GM12892 (cell line): ENCODE data around the gene IGLON5.

Experiments
- DNase-seq: peaks from one replicate; pipeline ENCODE4 v3.0.0; 2011; ENCODE audit not compliant: insufficient read length
- FAIRE-seq: peaks from 2 replicates; lab custom pipeline; 2011; peaks lifted over from hg19 to GRCh38; lab: Jason Lieb, UNC
- POLR2A ChIP-seq: IDR thresholded peaks from 2 replicates; pipeline ENCODE4 v1.6.1; 2011; ENCODE audit warnings: low read depth, low read length, control low read depth
- POLR2AphosphoS5 ChIP-seq: IDR thresholded peaks from 2 replicates; pipeline ENCODE4 v1.6.1; 2011; ENCODE audit warnings: low read depth, low read length, control low read depth
- TAF1 ChIP-seq: IDR thresholded peaks from 2 replicates; pipeline ENCODE4 v1.6.1; 2011; ENCODE audit warnings: low read depth, mild to moderate bottlenecking, control low read depth, low read length, borderline replicate concordance

Gene IGLON5

DNA sequence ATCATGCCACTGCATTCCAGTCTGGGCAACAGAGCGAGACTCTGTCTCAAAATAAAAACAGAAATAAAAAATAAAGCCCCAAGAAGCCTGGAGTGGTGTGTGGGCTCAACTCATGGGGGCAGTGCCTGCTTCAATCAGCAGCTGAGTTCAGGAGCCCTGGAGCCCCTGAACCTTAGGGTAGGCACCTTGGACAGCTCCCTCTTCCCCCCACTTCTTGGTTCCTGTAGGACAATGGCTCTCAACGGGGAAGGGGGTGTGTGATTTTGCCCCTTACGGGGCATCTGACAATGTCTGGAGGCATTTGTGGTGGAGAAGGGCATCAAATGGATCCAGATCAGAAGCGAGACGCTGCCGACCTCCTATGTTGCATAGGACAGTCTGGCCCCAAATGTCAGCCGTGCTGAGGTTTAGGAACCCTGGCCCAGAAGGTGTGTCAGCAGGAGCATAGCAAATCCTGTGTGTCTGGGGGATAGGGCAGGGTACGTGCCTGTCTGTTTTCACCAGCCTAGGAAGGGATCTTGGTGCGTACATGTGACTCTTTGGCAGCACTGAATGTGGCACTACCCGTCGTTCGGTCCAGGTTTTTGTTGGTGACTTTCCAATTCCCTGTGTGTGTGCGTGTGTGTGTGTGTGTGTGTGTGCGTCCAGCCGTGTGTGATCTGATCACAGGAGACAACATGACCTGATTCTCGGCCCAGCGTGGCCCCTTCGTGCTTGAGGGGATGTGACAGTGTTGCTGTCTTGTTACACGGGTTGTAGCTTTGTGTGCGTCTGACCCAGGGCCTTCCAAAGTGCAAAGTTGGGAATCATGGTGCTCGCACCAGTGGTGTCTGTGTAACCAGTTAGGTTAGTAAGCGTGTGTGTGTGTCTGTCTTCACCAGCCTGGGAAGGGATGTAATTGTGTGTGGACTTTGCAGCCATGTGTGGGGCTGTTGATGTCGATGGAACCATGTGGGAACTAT, 7.5 kb downstream of the IGLON5 start:
- FAIRE-seq (no peak), DNase-seq (no peak)
- TF ChIP-seq TAF1 (no peak), POLR2AphosphoS5 (no peak), POLR2A (no peak)

DNA sequence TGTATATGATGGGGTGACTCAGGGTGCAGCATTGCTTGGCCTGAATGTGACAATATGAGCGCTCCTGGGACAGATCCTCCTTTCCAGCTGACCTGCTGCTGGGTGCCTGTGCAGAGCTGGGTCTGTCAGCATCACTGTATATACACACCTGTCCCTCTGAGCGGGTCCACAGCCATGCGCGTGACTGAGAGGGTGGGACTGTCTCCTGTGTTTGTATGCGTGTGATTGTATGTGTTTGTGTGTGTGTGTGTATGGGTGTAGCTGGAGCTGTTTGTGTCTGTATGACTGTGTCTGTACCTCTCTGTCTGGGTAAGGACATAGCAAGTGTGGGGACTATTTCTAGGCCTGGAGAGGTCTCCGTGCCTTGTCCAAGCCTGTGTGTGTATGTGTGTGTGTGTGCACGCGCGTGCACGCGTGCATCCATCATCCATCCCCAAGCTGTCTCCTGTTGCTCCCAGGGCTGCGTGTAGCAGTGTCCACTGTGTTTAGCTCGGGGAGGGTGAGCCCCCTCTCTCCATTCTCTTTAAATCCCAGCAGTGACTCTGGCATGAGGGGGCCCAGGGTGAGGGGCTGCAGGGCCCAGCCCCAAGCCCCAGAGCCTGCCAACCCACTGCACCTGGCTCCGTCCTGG, 8.3 kb downstream of the IGLON5 start:
- FAIRE-seq: no peak
- TF ChIP-seq POLR2AphosphoS5: no peak
- TF ChIP-seq TAF1: no peak
- TF ChIP-seq POLR2A: no peak
- DNase-seq: no peak

DNA sequence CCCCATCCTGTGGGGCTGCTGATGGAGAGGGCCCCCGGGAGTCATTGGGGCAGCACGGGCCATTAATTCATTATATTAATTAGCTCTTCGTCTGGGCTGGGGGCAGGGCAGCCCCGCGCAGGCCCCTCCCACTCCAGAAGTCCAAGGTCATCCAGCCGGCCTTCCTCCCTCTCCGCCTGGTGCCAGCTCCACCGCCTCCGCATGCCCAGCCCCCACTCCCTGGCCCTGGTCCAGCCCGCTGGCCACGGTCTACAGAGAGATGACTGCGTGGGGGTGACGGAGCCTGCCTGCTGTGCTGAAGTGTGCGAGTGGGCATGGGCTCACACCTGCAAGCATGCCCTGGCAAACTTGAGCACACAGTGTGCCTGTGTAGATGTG, 8.8 kb downstream of the IGLON5 start:
- FAIRE-seq: no peak

DNA sequence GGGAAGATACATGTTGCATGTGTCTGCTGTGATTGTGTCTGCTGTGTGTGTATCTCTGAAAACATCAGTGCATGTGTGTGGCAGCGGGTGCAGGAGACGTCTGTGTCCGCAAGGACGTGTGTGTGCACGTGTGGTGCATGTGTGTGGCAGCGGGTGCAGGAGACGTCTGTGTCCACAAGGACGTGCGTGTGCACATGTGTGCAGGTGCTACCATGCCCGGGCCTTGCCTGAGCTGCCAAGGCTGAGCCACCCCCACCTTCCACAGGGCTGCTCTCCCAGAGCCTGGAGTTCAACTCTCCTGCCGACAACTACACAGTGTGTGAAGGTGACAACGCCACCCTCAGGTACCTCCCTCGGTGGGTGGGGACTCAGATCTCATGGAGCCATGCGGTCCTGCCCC, 10.4 kb downstream of the IGLON5 start:
- TF ChIP-seq POLR2A (no peak), POLR2AphosphoS5 (no peak), TAF1 (no peak)
- DNase-seq (no peak), FAIRE-seq (no peak)

More for the DNA sequence above, 8.8 kb downstream of the IGLON5 start:
- DNase-seq: no peak
- TF ChIP-seq POLR2AphosphoS5 (no peak), TAF1 (no peak), POLR2A (no peak)

DNA sequence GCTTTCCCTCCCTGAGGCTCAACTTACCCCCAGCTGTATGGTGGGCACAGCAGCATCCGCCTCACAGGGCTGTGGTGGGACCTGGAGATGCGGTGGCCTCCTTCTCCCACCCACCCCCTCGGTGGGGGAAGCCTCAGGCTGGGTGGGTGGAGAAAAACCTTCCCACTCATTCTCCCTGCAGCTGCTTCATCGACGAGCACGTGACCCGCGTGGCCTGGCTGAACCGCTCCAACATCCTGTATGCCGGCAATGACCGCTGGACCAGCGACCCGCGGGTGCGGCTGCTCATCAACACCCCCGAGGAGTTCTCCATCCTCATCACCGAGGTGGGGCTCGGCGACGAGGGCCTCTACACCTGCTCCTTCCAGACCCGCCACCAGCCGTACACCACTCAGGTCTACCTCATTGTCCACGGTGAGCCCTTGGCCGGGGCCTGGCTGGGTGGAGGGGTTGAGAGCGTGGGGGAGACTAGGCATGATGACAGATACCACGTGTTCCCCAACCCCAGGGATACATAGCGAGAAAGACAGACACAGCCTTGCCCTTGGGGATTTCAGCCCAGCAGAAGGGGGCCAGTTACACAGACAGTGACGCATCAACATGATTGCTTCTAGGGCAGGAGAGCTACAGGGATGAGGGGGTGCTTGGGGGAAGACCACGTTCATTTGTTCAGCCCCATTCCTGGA, 12.2 kb downstream of the IGLON5 start:
- FAIRE-seq: no peak

DNA sequence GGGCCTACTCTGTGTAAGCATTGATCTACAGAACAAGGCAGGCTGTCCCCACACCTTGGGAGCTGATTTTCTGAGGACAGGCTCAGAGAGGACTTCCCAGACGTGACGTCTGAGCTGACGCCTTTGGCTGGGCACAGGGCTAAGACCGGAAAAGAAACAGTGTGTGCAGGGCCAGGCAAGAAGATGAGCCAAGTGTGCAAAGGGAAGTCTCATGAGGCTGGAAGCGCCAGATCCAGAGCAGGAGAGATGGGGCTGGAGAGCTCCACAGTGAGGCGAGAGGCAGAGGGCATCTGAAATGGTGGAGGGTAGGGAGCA, 12.7 kb downstream of the IGLON5 start:
- DNase-seq (no peak), FAIRE-seq (no peak)
- no peak for TF ChIP-seq POLR2A
- no peak for TF ChIP-seq POLR2AphosphoS5
- no peak for TF ChIP-seq TAF1

More for the DNA sequence above, 12.2 kb downstream of the IGLON5 start:
- DNase-seq: no peak
- TF ChIP-seq POLR2A: no peak
- TF ChIP-seq TAF1: no peak
- TF ChIP-seq POLR2AphosphoS5: no peak

DNA sequence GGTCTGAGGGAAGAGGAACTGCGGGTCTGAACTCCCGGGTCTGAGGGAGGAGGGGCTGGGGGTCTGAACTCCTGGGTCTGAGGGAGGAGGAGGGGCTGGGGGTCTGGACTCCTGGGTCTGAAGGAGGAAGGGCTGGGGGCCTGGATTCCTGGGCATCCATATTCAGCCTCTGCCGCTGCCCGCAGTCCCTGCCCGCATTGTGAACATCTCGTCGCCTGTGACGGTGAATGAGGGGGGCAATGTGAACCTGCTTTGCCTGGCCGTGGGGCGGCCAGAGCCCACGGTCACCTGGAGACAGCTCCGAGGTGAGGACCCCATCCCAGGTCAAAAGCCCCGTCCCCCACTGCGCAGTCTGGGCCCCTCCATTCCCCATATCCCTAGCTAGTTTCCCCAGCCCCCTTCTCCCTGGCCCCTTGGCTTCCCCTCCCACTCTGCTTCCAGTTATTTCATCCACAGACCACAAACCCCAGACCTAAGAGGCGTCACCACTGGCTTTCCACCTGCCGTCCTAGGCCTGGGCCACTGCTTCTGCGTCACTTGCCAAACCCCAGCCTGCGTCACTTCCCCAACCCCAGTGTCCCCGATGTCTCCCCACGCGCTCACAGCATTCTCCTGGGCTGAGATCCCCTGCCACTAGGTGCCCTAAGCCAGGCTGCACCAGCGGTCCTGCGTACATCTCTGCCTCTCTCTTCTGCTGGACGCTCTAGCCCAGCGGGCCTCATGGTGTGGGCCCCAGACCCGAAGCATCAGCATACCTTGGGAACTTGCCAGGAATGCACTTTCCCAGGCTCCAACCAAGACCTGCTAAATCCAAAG, 13.9 kb downstream of the IGLON5 start:
- FAIRE-seq (no peak), DNase-seq (no peak)
- TF ChIP-seq POLR2A (no peak), TAF1 (no peak), POLR2AphosphoS5 (no peak)

DNA sequence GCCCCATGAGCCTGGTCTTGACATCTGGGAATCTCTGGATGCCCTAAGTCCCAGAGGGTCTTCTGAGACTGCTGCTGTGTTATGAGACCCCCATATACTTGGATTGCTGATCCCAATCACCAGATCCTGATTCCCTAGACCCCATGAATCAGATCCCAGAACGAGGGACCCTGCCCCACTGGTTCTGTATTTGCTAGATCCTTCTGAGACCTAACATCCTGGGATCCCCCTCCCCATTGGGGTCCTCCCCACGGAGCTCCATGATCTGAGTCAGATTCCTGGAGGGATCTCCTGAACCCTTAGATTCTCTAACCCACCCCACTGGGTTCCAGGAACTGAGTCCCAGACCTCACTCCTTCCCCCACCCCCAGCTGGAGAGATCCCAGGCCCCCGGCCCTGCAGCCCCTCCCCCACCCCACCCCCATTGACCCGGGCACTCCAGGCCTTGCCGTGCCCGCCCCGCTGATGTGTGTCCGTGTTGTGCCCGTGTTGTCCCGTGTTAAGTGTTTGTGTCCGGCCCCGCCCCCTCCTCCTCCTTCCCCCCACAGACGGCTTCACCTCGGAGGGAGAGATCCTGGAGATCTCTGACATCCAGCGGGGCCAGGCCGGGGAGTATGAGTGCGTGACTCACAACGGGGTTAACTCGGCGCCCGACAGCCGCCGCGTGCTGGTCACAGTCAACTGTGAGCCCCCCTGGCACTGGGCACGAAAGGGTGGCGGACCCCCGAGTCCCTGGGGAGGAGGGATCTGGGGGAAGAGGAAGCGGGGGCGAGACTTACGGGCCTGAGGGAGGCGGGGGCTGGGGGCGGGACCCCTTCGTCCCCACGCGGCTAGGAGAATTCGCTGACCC, 15.0 kb downstream of the IGLON5 start:
- DNase-seq (no peak), FAIRE-seq (no peak)
- TF ChIP-seq POLR2A: no peak
- TF ChIP-seq TAF1: no peak
- TF ChIP-seq POLR2AphosphoS5: no peak

DNA sequence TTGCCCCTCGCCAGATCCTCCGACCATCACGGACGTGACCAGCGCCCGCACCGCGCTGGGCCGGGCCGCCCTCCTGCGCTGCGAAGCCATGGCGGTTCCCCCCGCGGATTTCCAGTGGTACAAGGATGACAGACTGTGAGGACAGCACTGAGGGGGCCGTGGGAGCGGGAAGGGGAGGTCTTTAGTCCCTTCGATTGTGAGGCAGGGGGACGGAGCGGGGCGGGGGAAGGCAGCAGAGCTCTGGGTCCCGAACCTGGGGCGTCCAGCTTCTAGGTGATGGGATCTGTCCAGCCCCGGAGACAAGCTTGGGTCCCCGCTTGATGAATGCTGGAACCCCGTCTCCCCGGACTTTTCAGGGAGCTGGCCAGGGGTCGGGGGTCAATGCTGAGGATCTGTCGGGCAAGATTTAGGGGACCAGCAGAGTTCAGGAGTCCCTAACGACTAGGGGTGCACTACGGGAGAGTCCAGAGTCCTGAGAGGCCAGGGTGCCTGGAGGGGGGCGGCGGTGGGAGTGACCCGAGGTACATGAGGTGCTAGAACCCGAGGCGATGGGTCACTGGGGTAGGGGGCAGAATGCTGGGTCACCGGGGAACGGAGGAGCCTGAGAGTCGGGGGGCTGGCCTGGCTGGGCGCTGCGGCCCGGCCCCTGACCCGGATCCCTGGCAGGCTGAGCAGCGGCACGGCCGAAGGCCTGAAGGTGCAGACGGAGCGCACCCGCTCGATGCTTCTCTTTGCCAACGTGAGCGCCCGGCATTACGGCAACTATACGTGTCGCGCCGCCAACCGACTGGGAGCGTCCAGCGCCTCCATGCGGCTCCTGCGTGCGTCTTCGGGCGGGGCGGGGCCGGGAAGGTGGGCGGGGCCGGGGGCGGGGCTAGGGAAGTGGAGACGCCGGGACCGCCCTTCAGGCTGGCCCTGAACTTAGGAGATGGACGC, 15.9 kb downstream of the IGLON5 start:
- no peak for TF ChIP-seq POLR2A
- TF ChIP-seq POLR2AphosphoS5: no peak
- TF ChIP-seq TAF1: no peak
- peak; percentile 69 for DNase-seq
- no peak for FAIRE-seq

DNA sequence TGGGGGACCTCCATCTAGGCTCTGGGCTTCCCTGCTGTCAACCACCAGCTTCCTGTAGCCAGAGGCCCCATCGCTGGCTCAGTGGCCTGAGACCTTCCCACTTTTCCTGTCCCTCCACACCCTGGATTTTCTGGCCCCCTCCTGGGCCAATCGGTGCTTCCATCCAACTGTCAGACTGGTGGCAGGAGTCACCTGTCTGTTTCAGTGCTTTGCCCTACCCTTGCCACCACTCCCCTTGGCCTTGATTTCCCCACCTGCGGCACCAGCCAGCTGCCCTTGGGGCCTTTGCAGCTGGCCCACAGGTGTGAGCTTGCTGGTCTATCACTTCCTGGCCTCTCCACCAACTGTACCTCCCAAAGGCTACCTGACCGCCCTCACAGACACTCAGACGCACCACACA, 18.0 kb downstream of the IGLON5 start:
- no peak for DNase-seq
- no peak for FAIRE-seq
- TF ChIP-seq POLR2AphosphoS5 (no peak), POLR2A (no peak), TAF1 (no peak)
